ENCODE measurements around the gene GLRX3.

Gene GLRX3

GRCh38 chr10:130208807-130209206, 72.6 kb downstream of the GLRX3 start:
- no peak for DNase-seq (ENCODE audit: low read depth)

GRCh38 chr10:130212746-130213145, 76.6 kb downstream of the GLRX3 start:
- no peak for DNase-seq (ENCODE audit: low read depth)

- DNase-seq (ENCODE audit: low read depth), result no peak
Observed at GRCh38 chr10:130213286-130214080, 77.3 kb downstream of the GLRX3 start.

GRCh38 chr10:130214431-130214830, 78.2 kb downstream of the GLRX3 start:
- DNase-seq (ENCODE audit: low read depth), result no peak

GRCh38 chr10:130215151-130215930, 79.2 kb downstream of the GLRX3 start:
- no peak for DNase-seq (ENCODE audit: low read depth)

- DNase-seq (ENCODE audit: low read depth), result no peak
Observed at GRCh38 chr10:130215931-130216231, 79.7 kb downstream of the GLRX3 start.

GRCh38 chr10:130218181-130218641, 82.0 kb downstream of the GLRX3 start:
- DNase-seq (ENCODE audit: low read depth), result no peak

- DNase-seq (ENCODE audit: low read depth), result no peak
Observed at GRCh38 chr10:130218936-130219335, 82.7 kb downstream of the GLRX3 start.

GRCh38 chr10:130220251-130221185, 84.3 kb downstream of the GLRX3 start:
- no peak for DNase-seq (ENCODE audit: low read depth)

- DNase-seq (ENCODE audit: low read depth), result no peak
Observed at GRCh38 chr10:130221456-130222375, 85.5 kb downstream of the GLRX3 start.

- DNase-seq (ENCODE audit: low read depth), result no peak
Observed at GRCh38 chr10:130222381-130222780, 86.2 kb downstream of the GLRX3 start.

- DNase-seq (ENCODE audit: low read depth), result no peak
Observed at GRCh38 chr10:130224228-130224627, 88.0 kb downstream of the GLRX3 start.

- DNase-seq (ENCODE audit: low read depth), result no peak
Observed at GRCh38 chr10:130226012-130226411, 89.8 kb downstream of the GLRX3 start.

GRCh38 chr10:130227883-130228282, 91.7 kb downstream of the GLRX3 start:
- no peak for DNase-seq (ENCODE audit: low read depth)

All from activated T-cell treated with anti-CD3 and anti-CD28 coated beads for 48 hours (primary cell).